GM18858 (cell line): ENCODE results near the gene GABARAPL2.

Experiments
- ATAC-seq: cut with Tn5 transposase; IDR thresholded peaks from one replicate; pipeline ENCODE4 v1.9.1; 2021; ENCODE audit not compliant: unreplicated experiment

GABARAPL2 gene

GRCh38 chr16:75552951-75553350 is 13.2 kb upstream of the GABARAPL2 start:
- ATAC-seq = no peak

- no peak for ATAC-seq
Observed at GRCh38 chr16:75555213-75555706, 10.9 kb upstream of the GABARAPL2 start.

DNA sequence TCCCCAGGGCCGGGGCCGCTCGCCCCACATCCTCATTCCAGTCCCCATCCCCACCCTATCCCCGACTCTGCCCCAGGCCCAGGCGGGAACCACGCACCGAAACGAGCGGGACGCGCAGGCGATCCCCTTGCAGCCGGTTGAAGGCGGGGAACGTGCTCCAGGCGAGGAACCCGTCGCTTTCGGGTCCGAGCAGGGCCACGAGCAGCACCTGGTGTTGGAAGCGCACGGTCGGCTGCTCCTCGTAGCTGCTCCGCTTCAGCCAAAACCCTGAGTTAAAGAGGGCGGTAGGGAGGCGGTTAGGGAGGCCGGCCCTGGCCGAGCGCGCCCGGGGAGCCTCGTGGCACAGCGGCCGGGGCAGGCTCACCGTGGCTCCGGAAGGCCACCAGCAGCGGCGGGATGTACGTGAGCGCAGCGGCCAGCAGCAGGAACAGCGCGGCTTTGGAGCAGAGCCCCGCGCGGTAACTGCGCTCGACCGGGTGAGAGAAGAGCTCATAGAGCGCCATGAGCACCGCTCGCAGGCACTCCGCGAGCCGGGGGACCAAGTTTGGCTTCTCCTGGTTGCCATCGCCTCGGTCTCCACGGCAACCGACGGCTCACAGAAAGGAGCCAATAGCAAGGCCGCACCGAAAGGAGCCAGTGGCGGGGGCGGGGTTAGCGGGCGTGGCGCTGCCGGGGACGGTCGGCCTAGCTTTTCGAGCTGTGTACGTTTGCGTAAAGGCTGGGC is 10.3 kb upstream of the GABARAPL2 start, which contains the start of gene TMEM231:
Gene TMEM231 (minus strand): TSS at position 546 of the 724 bp plus-strand sequence. CDS start 43 bp downstream, at position 503.
- ATAC-seq = peak; percentile 95

GRCh38 chr16:75556431-75556950 is 9.7 kb upstream of the GABARAPL2 start:
- ATAC-seq = no peak

GRCh38 chr16:75558846-75559401 is 7.3 kb upstream of the GABARAPL2 start:
- ATAC-seq = no peak

GRCh38 chr16:75559564-75560372 is 6.4 kb upstream of the GABARAPL2 start:
- ATAC-seq = no peak

DNA sequence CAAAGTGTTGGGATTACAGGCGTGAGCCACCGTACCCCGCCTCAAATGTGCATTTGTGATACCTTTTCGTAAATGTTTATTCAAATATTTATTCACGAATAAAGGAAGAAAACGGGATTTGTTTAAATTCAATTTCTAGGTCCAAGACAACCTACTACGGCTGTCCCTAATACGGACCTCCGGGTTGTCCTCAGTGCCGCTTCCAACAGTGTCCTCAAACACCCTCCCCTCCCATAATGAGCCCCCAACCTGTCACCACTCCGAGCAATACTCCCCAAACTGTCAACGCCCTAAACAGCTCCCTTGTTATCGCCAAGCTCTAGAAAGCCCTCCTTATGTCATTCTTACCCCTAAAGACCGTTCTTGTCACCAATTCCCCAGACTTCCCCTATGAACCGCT is 539 bp upstream of the GABARAPL2 start:
- no peak for ATAC-seq

DNA sequence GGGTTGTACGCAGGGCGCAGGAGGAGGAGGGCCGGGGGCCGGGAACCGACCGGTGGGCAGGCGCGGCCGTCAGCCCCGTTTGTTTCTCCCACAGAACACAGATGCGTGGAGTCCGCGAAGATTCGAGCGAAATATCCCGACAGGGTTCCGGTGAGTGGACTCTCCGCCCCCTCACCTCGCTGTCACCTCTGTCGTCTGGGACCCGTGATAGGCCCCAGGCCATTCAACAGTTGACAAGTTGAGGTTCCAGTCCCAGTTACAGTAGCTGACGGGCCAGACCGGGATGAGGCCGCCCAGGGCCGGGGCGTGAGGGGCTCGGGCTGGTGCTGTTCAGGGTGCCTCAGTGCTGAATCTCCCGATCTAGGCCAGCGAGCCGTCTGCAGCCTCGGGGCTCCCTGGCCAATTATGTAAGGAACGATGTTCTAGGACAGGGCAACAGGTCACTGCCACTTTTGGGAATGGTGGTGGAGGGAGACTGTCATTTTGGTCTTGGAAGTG is 628 bp downstream of the GABARAPL2 start:
- ATAC-seq = no peak

DNA sequence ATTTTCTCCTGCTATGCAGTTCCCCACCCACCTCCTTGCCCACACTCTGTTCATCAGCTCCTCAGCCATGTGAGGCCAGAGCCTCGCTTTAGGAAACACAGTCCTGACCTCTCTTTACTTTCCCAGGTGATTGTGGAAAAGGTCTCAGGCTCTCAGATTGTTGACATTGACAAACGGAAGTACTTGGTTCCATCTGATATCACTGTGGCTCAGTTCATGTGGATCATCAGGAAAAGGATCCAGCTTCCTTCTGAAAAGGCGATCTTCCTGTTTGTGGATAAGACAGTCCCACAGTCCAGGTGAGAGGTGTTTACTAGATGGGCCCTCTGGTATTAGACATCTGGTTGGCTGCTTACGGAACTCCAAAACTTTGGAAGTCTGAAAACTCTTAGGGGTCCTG is 1.7 kb downstream of the GABARAPL2 start:
- no peak for ATAC-seq

DNA sequence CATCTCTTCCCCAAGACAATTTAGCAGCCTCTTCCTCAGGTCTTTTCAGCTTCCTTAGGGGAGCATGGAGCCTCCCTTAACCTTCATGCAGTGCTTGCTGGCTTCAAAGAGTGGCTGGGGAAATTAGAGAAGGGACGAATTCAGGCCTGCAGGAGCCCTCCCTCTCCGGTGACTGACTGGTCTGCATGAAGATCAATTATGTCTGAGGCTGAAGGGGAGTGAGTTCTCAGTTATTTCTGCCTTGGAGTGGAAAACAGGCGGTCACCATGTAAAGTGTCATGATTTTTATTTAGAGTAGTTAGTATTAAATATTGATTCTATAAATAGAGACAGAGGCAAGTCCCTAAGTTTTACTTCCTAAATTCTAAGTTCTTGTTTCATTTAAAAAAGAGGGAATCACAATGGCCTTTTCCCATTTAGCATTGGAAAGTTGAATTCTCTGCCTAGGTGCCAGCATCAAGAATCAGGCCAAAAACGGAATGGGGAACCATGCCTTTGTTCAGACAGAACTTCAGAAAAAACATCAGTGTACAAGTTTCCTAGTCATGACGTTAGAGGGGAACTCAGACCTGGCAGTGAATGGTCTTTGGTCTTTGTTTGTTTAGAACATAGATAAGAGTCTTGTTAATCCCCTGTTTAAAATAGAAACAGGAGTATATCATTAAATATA is 4.4 kb downstream of the GABARAPL2 start:
- no peak for ATAC-seq

DNA sequence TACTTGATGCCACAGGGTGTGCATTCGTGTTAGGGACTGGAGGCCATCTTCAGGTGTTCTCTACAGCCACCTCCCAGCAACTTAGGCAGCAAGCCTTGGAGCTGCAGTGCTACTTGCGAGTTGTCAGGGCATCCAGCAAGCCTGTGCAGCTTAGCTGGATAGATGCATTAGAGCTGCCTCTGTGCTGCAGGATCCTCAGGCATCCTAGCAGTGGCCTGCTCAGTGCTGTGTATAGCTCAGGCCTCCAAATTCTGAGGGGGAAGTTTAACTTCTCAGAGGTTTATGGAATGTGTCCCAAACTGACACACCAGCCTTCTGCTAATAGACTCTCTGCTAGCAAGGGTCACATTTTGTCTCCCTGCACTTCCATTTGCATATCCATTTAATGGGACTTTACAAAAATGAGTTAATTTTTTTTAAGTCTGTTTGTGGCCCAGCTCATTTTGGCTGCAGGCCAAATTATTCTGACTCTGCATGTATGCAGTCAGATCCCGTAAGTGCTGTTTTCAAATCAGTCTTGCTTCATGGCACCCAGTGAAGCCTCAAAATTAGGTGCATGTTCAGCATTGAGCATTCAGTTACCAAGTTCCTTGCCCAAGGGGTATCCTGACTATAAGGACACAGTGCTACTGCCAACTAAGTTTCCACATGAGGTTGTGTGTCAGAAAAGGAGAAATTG is 6.8 kb downstream of the GABARAPL2 start:
- no peak for ATAC-seq

- ATAC-seq = no peak
Observed at GRCh38 chr16:75573955-75574354, 7.8 kb downstream of the GABARAPL2 start.

DNA sequence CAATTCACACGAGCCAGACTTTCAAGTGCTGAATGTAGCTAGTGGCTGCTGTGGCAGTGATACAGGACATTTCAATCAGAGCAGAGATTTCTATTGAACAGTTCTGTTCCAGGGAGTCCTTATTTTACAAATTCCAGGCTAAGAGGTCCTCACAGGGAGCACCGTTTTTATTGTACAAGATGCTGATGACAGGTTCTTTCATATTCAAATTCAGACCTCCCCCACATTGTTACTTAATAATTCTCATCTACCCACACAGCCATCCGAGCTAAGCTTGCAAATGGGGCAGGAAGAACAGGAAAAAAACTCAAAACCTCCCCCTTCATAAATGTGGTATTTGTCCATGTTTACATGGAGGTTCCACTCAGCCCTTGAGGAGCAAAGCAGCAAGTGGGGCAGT is 9.8 kb downstream of the GABARAPL2 start:
- no peak for ATAC-seq

- ATAC-seq = peak; percentile 69
Observed at GRCh38 chr16:75576384-75576811, 10.2 kb downstream of the GABARAPL2 start.

GRCh38 chr16:75578212-75578611 is 12.0 kb downstream of the GABARAPL2 start:
- no peak for ATAC-seq

DNA sequence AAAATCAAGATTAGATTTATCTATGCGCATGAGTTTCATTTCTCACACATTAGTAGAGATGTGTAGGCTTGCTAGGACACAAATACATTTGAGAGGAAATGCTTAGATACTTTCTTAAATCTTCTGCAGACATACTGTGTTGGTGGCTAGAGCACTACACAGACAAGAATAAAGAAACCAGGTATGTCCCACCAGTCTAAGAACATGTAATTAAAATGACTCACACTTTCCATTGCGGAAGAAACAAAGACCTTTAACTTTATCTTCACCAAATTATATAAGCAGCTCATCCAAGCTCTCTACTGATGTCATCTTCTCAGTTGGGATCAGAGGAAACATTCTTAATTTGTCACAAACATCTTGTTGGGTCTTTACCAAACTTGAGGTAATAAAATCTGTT is 12.5 kb downstream of the GABARAPL2 start:
- no peak for ATAC-seq

GRCh38 chr16:75579281-75579834 is 13.2 kb downstream of the GABARAPL2 start:
- ATAC-seq = no peak

GRCh38 chr16:75584108-75584507 is 17.9 kb downstream of the GABARAPL2 start:
- peak; percentile 52 for ATAC-seq

- no peak for ATAC-seq
Observed at GRCh38 chr16:75588716-75589115, 22.5 kb downstream of the GABARAPL2 start.

GRCh38 chr16:75589306-75589705 is 23.1 kb downstream of the GABARAPL2 start:
- no peak for ATAC-seq
